A549 (cell line): ENCODE results near the gene XYLB.

ENCODE experiments used
- BCL3 ChIP-seq: fragments of >200 bp; sonication (Bioruptor Twin); formaldehyde crosslinking; IDR thresholded peaks from 3 replicates; pipeline ENCODE4 v1.6.1; 2016
- BHLHE40 ChIP-seq: IDR thresholded peaks from 2 replicates; pipeline ENCODE4 v1.6.1; 2012; ENCODE audit warnings: low read depth, low read length, inconsistent platforms
- CTCF ChIP-seq: fragments of >200 bp; sonication (Bioruptor Twin); formaldehyde crosslinking; IDR thresholded peaks from 3 replicates; pipeline ENCODE4 v1.5.1; 2016
- ELK1 ChIP-seq: fragments of 150-350 bp; IDR thresholded peaks from 2 replicates; pipeline ENCODE4 v1.6.1; 2014; ENCODE audit warnings: low read depth, mild to moderate bottlenecking, low read length
- EP300 ChIP-seq, 2 experiments: fragments of >200 bp; sonication (Bioruptor Twin); formaldehyde crosslinking; IDR thresholded peaks; 2 replicates in 1 of 2; 3 replicates in 1 of 2; pipeline ENCODE4 v1.6.1; 2016 to 2017
- ESRRA ChIP-seq: fragments of 150-350 bp; IDR thresholded peaks from 2 replicates; pipeline ENCODE4 v1.6.1; 2014; ENCODE audit warnings: mild to moderate bottlenecking, low read length, borderline replicate concordance
- HDAC2 ChIP-seq: fragments of 200-600 bp; sonication (generic); IDR thresholded peaks from 2 replicates; pipeline ENCODE4 v1.6.1; 2016
- KDM5A ChIP-seq: fragments of 200-600 bp; sonication (generic); IDR thresholded peaks from 2 replicates; pipeline ENCODE4 v1.6.1; 2016; ENCODE audit warnings: antibody characterized with exemption, mild to moderate bottlenecking
- MAX ChIP-seq: IDR thresholded peaks from 2 replicates; pipeline ENCODE4 v1.6.1; 2012
- POLR2A ChIP-seq: IDR thresholded peaks from 2 replicates; pipeline ENCODE4 v1.6.1; 2012; ENCODE audit warnings: mild to moderate bottlenecking, low read length
- POLR2AphosphoS2 ChIP-seq: conservative IDR thresholded peaks from 2 replicates; pipeline ENCODE4 v1.6.1; 2012; ENCODE audit warnings: low read length, improper control_type of control experiment, inconsistent platforms
- REST ChIP-seq: fragments of 200-600 bp; sonication (generic); IDR thresholded peaks from 2 replicates; pipeline ENCODE4 v1.6.1; 2016; ENCODE audit warnings: antibody characterized with exemption, mild to moderate bottlenecking, moderate library complexity
- RFX5 ChIP-seq: fragments of 450-650 bp; IDR thresholded peaks from 2 replicates; pipeline ENCODE4 v1.7.1; 2014; ENCODE audit warnings: antibody characterized with exemption, mild to moderate bottlenecking, moderate library complexity
- TP53 ChIP-seq: fragments of 250-450 bp; sonication (Bioruptor Pico); IDR thresholded peaks from 2 replicates; pipeline ENCODE4 v1.5.0; 2021; ENCODE audit warnings: mild to moderate bottlenecking, moderate library complexity

GRCh38 chr3:38460377-38461270 is 114.0 kb downstream of the XYLB start:
- TF ChIP-seq BCL3 (no peak), CTCF (no peak), EP300 (IDR thresholded peaks at IDR 0.05) (no peak), ELK1 (no peak), POLR2AphosphoS2 (no peak), POLR2A (no peak), KDM5A (no peak), MAX (no peak), HDAC2 (no peak), RFX5 (no peak), BHLHE40 (no peak), TP53 (CRISPR knock-in tag) (no peak), ESRRA (no peak), REST (no peak)
